ENCODE data around the gene SLC15A3. TPM values are rescaled to one million over a fixed set of nuclear protein-coding genes. Genes with fewer than 3 reads are reported as not detected.

Gene SLC15A3
- total RNA-seq, 6 donors from 2014 or later: 29.5 to 186 (median 115) TPM

DNA sequence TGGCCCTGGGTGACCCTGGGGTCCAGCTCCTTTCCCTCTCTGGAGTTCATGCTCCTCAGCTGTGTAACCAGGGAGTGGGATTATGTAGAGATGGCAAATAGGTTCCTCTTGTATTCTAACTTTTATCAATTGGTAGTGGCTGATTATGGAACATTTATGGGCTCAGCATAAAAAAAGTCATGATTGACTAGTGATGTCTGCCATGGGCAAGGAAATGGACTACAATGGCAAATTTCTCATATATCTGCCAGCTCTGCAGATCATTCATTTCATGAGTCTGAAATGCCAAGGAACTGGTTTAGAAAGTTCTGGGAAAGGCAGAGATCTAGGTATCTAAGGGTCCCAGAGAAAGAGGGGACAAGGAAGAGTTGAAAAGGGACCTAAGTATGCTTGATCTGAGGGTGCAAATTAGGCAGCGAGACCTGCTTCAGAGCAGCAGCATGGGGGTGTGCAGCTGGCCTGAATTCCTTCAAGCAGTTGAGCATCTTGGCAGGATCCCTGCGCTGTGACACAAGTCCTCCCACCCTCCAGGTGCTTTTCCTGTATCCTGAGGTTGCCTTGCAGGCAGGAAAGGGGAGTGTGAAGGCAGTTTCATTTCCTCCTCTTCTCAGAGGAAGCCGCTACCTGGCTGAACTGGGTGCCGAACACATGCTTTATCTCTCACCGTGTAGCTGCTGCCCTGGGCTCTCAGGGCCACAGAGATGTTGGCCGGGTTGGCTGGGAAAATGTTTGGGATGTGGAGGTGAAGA, 10.4 kb downstream of the SLC15A3 start:
- no peak for DNase-seq
- Histone ChIP-seq H3K36me3 (peaks cover 5 to 83% (median 44%) of the 10 kb centered on the region in 4 donors), H3K27ac (peak overlapping the region in 1 of 4 donors; percentile 51), H3K4me1 (peaks cover 7 to 38% (median 22%) of the 10 kb centered on the region in 4 donors), H3K27me3 (no peaks in the 10 kb centered on the region), H3K9me3 (no peaks in the 10 kb centered on the region), H3K4me3 (no peak overlapping the region)
- 77 to 82% methylated on average over 5 to 6 of the region's 6 CpGs for WGBS, 2 donors
- ATAC-seq (ENCODE audit: low FRiP score in 2 of 2): no peak
- TF ChIP-seq POLR2A (IDR thresholded peaks at IDR 0.05) (no peak), POLR2AphosphoS5 (IDR thresholded peaks at IDR 0.05) (no peak), EP300 (IDR thresholded peaks at IDR 0.05) (no peak)
- TF ChIP-seq, protein P1, sequence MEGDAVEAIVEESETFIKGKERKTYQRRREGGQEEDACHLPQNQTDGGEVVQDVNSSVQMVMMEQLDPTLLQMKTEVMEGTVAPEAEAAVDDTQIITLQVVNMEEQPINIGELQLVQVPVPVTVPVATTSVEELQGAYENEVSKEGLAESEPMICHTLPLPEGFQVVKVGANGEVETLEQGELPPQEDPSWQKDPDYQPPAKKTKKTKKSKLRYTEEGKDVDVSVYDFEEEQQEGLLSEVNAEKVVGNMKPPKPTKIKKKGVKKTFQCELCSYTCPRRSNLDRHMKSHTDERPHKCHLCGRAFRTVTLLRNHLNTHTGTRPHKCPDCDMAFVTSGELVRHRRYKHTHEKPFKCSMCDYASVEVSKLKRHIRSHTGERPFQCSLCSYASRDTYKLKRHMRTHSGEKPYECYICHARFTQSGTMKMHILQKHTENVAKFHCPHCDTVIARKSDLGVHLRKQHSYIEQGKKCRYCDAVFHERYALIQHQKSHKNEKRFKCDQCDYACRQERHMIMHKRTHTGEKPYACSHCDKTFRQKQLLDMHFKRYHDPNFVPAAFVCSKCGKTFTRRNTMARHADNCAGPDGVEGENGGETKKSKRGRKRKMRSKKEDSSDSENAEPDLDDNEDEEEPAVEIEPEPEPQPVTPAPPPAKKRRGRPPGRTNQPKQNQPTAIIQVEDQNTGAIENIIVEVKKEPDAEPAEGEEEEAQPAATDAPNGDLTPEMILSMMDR (IDR thresholded peaks at IDR 0.05): no peak

GRCh38 chr11:60939855-60940254, 12.1 kb downstream of the SLC15A3 start:
- Histone ChIP-seq H3K27me3 (no peaks in the 10 kb centered on the region), H3K4me1 (peaks cover 14 to 51% (median 27%) of the 10 kb centered on the region in 4 donors), H3K27ac (peak overlapping the region in 1 of 4 donors; percentile 40), H3K36me3 (peaks cover 5 to 73% (median 42%) of the 10 kb centered on the region in 4 donors), H3K4me3 (no peak overlapping the region), H3K9me3 (no peaks in the 10 kb centered on the region)
- DNase-seq (no peak), ATAC-seq (ENCODE audit: low FRiP score in 2 of 2) (peak in 1 of 2 donors; percentile 12)
- 44 to 46% methylated on average over 2 of the region's 2 CpGs for WGBS, 2 donors
- TF ChIP-seq EP300 (IDR thresholded peaks at IDR 0.05) (no peak), POLR2A (IDR thresholded peaks at IDR 0.05) (no peak), POLR2AphosphoS5 (IDR thresholded peaks at IDR 0.05) (no peak)
- TF ChIP-seq, protein P1 (IDR thresholded peaks at IDR 0.05): no peak

GRCh38 chr11:60939301-60939700, 12.7 kb downstream of the SLC15A3 start:
- peaks cover 5 to 71% (median 42%) of the 10 kb centered on the region in 4 donors for H3K36me3 ChIP-seq
- no peak for DNase-seq

DNA sequence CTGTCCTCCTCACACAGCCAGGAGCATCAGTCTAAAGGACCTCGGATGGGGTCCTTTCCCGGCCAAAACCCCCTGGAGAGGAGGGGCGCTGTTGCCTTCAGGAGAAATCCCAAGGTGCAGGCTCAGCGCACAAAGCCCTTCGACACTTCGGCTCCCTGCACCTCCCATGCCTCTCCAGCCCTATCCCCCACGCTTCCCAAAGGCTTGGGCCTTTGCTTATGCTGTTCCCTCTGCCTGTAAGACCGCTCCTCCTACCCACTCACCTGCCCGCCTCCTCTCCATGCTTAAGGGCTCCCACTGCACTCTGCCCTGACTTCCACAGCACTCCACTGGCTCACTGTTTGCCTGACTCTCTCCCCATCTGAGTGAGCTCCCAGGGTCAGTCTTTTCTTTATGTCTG, 13.5 kb downstream of the SLC15A3 start:
- Histone ChIP-seq H3K4me1 (peaks cover 14 to 49% (median 26%) of the 10 kb centered on the region in 4 donors), H3K4me3 (no peak overlapping the region), H3K36me3 (peaks cover 5 to 68% (median 42%) of the 10 kb centered on the region in 4 donors), H3K27ac (peak overlapping the region in 1 of 4 donors; percentile 82), H3K27me3 (no peaks in the 10 kb centered on the region), H3K9me3 (no peaks in the 10 kb centered on the region)
- DNase-seq (no peak), ATAC-seq (ENCODE audit: low FRiP score in 2 of 2) (no peak)
- 89 to 90% methylated on average over 9 of the region's 9 CpGs for WGBS, 2 donors
- no peak for TF ChIP-seq POLR2AphosphoS5 (IDR thresholded peaks at IDR 0.05)
- no peak for TF ChIP-seq POLR2A (IDR thresholded peaks at IDR 0.05)
- TF ChIP-seq, protein P1 (IDR thresholded peaks at IDR 0.05): no peak
- no peak for TF ChIP-seq EP300 (IDR thresholded peaks at IDR 0.05)

More at GRCh38 chr11:60939301-60939700, 12.7 kb downstream of the SLC15A3 start:
- no peaks in the 10 kb centered on the region for H3K9me3 ChIP-seq
- no peaks in the 10 kb centered on the region for H3K27me3 ChIP-seq
- peaks cover 14 to 51% (median 27%) of the 10 kb centered on the region in 4 donors for H3K4me1 ChIP-seq
- 85% methylated on average over 4 of the region's 7 CpGs; no CpG with 5 or more reads in 1 of the 2 donors for WGBS, 2 donors
- peak overlapping the region in 2 of 4 donors; percentile 40 to 82 for H3K27ac ChIP-seq
- no peak for ATAC-seq (ENCODE audit: low FRiP score in 2 of 2)
- TF ChIP-seq POLR2AphosphoS5 (IDR thresholded peaks at IDR 0.05) (no peak), POLR2A (IDR thresholded peaks at IDR 0.05) (no peak), EP300 (IDR thresholded peaks at IDR 0.05) (no peak)
- TF ChIP-seq, protein P1 (IDR thresholded peaks at IDR 0.05): no peak
- no peak overlapping the region for H3K4me3 ChIP-seq
